Measurements from ENCODE around the gene SLC6A11. TPM values are rescaled to one million over a fixed set of nuclear protein-coding genes. Genes with fewer than 3 reads are reported as not detected.

Gene SLC6A11
- total and polyA plus RNA-seq, 2 donors (not counting 3 experiments of a cell fraction or from before 2014, with no cell fraction given), result not detected

DNA sequence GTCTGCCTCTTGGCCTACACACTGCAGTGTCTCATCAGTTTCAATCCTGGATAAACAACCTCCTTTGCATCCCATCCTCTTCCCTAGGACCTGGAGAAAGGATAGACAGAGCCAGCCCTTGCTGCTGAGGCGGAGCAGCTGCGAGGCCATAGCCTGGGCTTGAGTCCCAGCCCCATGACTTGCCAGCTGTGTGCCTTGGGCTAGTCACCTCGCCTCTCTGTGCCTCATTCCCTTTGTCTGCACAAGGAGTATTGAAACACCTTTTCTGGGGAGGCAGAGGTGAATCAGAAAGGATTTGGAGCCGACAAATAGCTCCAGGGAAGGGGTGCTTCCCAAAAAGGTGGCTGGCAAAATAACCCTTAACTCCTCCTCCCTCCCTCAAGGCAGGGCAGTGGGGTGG is 111.5 kb downstream of the SLC6A11 start:
- intact Hi-C loops (cut with micrococcal nuclease) (no loop called here), dilution Hi-C loops (cut with MboI; ENCODE audit: extremely low pct_ligation_motif_present, low sequenced_read_pairs) (no loop called here)
- Histone ChIP-seq H3K79me2 (ENCODE audit: control insufficient read depth, insufficient read depth, low read length) (no peaks in the 10 kb centered on the region), H3K4me3 (replicated peaks in 1 of 3; ENCODE audit: insufficient read depth in 1 of 3, low read depth in 1 of 3, low read length in 3 of 3) (no peak overlapping the region), H4K20me1 (replicated peaks; ENCODE audit: control insufficient read depth, extremely low read depth, insufficient read depth, low read length) (no peaks in the 10 kb centered on the region), H2AFZ (ENCODE audit: low read depth, low read length) (no peak overlapping the region), H3K27ac (ENCODE audit: insufficient read depth, low read depth, low read length) (no peak overlapping the region), H3K36me3 (ENCODE audit: control insufficient read depth in 2 of 2, extremely low read depth in 1 of 2, insufficient read depth in 2 of 2, low read length in 2 of 2) (no peaks in the 10 kb centered on the region), H3K4me2 (ENCODE audit: insufficient read depth, low read length) (no peak overlapping the region), H3K9me3 (replicated peaks; ENCODE audit: control insufficient read depth, insufficient read depth, low read length) (no peaks in the 10 kb centered on the region), H3K4me1 (ENCODE audit: control insufficient read depth, extremely low read depth, insufficient read depth, low read length) (no peaks in the 10 kb centered on the region), H3K9me1 (replicated peaks; ENCODE audit: control insufficient read depth, extremely low read depth, insufficient read depth, low read length) (no peaks in the 10 kb centered on the region), H3K9ac (replicated peaks; ENCODE audit: extremely low read depth, insufficient read depth, low read length) (no peak overlapping the region), H3K27me3 (ENCODE audit: control insufficient read depth in 2 of 2, insufficient read depth in 2 of 2, low read length in 2 of 2) (peaks cover 0 to 8% of the 10 kb centered on the region in 2 experiments)
- BruUV-seq (replicated peaks), result no TSS peak
- no peak for FAIRE-seq
- no peak for TF ChIP-seq MYC (IDR thresholded peaks at IDR 0.05; ENCODE audit: low read depth, low read length)
- ChIA-PET CTCF (no interaction called here), POLR2A (no interaction called here)
- no peak for DNase-seq (ENCODE audit: low read depth, low spot score)

DNA sequence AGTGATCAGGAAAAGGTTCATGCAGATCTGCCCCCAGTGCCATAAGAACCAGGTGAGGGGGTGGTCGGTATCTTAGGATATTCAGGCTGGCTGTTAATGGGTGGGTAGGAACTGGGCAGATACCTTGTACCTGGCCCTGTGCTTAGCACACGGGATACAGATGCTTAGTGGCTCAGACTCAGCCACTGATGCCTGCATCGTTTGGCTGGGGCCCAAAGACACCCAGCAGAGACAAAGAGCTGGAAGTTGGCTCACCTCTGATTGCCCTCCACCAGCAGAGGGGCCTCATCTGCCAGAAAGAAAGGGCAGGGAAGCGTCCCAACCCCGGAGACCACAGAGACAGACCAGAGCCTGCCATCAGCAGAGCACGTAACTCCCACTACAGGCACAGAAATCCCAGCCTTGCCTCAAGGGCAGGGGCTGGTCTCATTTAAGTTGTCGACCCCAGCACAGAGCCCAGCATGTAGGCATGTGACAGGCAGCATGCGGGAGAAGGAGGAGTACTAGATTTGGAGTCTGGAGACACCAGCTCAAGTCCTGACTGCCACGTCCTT is 112.5 kb downstream of the SLC6A11 start:
- no peak overlapping the region for H3K27ac ChIP-seq (ENCODE audit: insufficient read depth, low read depth, low read length)
- intact Hi-C loops (cut with micrococcal nuclease), result no loop called here
- no peaks in the 10 kb centered on the region for H3K9me3 ChIP-seq (replicated peaks; ENCODE audit: control insufficient read depth, insufficient read depth, low read length)
- no peak overlapping the region for H3K4me2 ChIP-seq (ENCODE audit: insufficient read depth, low read length)
- DNase-seq (ENCODE audit: low read depth, low spot score), result no peak
- no peak overlapping the region for H3K4me3 ChIP-seq (replicated peaks in 1 of 3; ENCODE audit: insufficient read depth in 1 of 3, low read depth in 1 of 3, low read length in 3 of 3)
- no peaks in the 10 kb centered on the region for H3K79me2 ChIP-seq (ENCODE audit: control insufficient read depth, insufficient read depth, low read length)
- H3K9ac ChIP-seq (replicated peaks; ENCODE audit: extremely low read depth, insufficient read depth, low read length), result no peak overlapping the region
- no peaks in the 10 kb centered on the region for H4K20me1 ChIP-seq (replicated peaks; ENCODE audit: control insufficient read depth, extremely low read depth, insufficient read depth, low read length)
- ChIA-PET CTCF (no interaction called here), POLR2A (no interaction called here)
- no peaks in the 10 kb centered on the region for H3K36me3 ChIP-seq (ENCODE audit: control insufficient read depth in 2 of 2, extremely low read depth in 1 of 2, insufficient read depth in 2 of 2, low read length in 2 of 2)
- no peak for FAIRE-seq
- dilution Hi-C loops (cut with MboI; ENCODE audit: extremely low pct_ligation_motif_present, low sequenced_read_pairs), result no loop called here
- peaks cover 3% of the 10 kb centered on the region for H3K4me1 ChIP-seq (ENCODE audit: control insufficient read depth, extremely low read depth, insufficient read depth, low read length)
- TF ChIP-seq GATA2 (IDR thresholded peaks at IDR 0.05; ENCODE audit: insufficient read depth, insufficient read length, low read depth, low read length) (no peak), MYC (IDR thresholded peaks at IDR 0.05; ENCODE audit: low read depth, low read length) (no peak), FOS (IDR thresholded peaks at IDR 0.05; ENCODE audit: borderline replicate concordance, insufficient read depth, low read length) (no peak), POLR2AphosphoS5 (IDR thresholded peaks at IDR 0.05; ENCODE audit: insufficient read depth, low read depth, low read length) (no peak), EZH2 (IDR thresholded peaks at IDR 0.05; ENCODE audit: borderline replicate concordance, low read depth, low read length, severe bottlenecking) (no peak), JUN (IDR thresholded peaks at IDR 0.05; ENCODE audit: borderline replicate concordance, insufficient read depth, insufficient read length, low read depth) (no peak), POLR2A (IDR thresholded peaks at IDR 0.05; ENCODE audit: low read depth, low read length) (no peak)
- TF ChIP-seq, protein P1, sequence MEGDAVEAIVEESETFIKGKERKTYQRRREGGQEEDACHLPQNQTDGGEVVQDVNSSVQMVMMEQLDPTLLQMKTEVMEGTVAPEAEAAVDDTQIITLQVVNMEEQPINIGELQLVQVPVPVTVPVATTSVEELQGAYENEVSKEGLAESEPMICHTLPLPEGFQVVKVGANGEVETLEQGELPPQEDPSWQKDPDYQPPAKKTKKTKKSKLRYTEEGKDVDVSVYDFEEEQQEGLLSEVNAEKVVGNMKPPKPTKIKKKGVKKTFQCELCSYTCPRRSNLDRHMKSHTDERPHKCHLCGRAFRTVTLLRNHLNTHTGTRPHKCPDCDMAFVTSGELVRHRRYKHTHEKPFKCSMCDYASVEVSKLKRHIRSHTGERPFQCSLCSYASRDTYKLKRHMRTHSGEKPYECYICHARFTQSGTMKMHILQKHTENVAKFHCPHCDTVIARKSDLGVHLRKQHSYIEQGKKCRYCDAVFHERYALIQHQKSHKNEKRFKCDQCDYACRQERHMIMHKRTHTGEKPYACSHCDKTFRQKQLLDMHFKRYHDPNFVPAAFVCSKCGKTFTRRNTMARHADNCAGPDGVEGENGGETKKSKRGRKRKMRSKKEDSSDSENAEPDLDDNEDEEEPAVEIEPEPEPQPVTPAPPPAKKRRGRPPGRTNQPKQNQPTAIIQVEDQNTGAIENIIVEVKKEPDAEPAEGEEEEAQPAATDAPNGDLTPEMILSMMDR (IDR thresholded peaks at IDR 0.05; ENCODE audit: extremely low read depth in 1 of 2, insufficient read depth in 1 of 2, low read depth in 1 of 2, low read length in 2 of 2), result no peak
- TF ChIP-seq, protein P2, sequence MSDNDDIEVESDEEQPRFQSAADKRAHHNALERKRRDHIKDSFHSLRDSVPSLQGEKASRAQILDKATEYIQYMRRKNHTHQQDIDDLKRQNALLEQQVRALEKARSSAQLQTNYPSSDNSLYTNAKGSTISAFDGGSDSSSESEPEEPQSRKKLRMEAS (IDR thresholded peaks at IDR 0.05; ENCODE audit: insufficient read depth, insufficient read length), result no peak
- H3K27me3 ChIP-seq (ENCODE audit: control insufficient read depth in 2 of 2, insufficient read depth in 2 of 2, low read length in 2 of 2), result peaks cover 0 to 8% of the 10 kb centered on the region in 2 experiments
- no peaks in the 10 kb centered on the region for H3K9me1 ChIP-seq (replicated peaks; ENCODE audit: control insufficient read depth, extremely low read depth, insufficient read depth, low read length)
- no TSS peak for BruUV-seq (replicated peaks)
- H2AFZ ChIP-seq (ENCODE audit: low read depth, low read length), result no peak overlapping the region
